Limb (tissue), 2 donors: ENCODE measurements around the gene EXOC2.
A peak's percentile ranks its signal among the peaks of the same experiment; 100 is the strongest.
"Not testable (repeated sequence)": the region's sequence is repeated elsewhere in the genome, so short reads cannot be mapped to it uniquely, and the experiment has no call there.

ENCODE experiments used
- DNase-seq, 2 donors: peaks; one replicate each; pipeline ENCODE4 v3.0.0-alpha.2; 2016; ENCODE audit errors: extremely low spot score in 2 of 2

The EXOC2 gene

DNA sequence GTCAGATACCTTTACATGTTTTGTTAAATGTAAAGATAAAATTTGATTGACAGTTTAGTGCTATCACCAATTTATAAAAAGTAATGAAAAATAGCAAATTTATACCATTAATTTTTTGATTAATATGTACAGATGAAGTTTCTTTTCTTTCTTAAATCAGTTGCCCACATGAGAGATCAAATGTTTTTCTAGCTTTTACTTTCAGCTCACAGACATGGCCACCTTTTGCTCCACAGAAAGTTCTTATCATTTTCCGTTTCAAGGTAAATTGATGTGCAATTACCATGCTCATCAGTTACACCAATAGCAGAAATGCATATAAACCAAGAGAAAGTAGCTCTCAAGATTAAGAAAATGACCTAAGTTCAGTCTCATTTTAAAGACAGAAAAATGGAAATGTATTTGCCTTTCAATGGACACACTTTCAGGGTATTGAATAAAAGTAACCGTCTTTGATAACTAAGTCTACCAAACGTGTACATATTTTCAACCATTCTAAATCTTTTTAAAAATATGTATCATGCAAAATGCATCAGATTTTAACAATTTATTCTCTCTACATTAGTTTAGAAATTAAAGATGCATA is 16.6 kb upstream of the EXOC2 start:
- no peak for DNase-seq

DNA sequence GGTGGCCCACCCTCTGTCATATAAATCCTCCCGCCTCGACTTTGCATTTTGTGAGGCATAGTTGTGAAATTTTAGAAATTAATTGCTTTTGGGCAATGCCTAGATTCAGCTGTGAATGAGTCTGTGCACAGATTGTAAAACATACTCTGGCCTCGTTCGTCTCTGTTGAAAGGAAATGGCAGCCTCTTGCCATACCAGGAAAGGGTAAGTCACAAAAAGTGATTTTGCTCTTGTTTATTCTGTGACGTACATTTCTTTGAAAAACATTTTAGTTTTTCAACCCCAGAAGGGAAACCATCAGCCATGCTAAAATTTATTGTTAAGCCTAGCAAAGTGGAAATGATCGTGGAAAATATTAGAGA is 15.3 kb upstream of the EXOC2 start:
- DNase-seq = no peak

DNA sequence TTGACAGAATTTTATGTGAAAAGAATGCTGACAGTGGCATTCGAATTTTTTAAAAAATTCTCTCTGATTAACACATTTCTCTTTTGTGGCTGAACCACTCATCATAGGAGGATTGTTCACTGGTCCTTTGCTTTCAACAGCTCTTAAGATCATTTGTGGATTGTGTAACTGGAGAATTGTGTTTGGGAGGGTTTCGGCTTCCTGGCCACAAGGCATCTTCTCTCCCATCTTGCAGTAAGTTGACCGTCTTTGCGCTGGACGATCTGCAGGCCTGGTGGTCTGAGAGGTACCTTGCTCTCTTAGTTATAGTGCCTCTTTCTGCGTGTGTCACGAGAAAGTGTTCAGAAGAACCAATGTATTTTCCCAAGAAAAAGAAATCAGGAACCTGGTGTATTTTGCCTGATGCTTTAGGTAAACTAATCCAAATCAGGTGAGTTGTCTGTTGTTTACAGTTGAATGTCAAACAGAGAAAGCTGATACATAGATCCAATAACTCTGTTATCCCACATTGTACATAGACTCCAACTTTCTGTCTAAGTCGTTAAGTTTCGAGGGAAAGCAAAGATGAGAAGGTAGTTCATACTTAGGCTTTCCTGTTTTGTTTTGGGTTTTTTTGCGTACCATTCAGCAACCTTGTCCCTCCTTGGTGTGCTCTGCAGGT is 14.8 kb upstream of the EXOC2 start:
- no peak for DNase-seq

DNA sequence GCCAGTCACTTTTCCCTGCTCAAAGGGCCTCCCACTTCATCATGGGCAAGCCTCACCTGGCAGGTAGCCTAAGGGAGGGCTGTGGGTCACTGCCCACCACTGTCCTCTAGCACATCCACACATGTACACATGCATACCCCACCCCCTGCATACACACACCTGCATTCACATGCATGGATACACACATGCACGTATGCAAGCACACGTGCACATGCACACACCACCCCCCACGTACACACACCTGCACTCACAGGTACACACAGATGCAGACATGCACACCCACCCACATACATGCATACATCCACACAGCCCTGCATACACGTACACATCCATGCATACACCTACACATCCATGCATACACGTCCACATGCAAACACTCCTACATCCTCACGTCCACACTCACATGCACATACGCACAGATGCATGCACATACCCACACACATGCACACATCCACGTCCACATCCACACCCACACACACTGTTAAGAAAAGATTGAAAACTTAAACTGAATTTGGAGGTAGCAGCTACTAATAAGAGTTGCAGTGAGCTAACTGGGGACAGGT is 14.0 kb upstream of the EXOC2 start:
- DNase-seq = no peak

DNA sequence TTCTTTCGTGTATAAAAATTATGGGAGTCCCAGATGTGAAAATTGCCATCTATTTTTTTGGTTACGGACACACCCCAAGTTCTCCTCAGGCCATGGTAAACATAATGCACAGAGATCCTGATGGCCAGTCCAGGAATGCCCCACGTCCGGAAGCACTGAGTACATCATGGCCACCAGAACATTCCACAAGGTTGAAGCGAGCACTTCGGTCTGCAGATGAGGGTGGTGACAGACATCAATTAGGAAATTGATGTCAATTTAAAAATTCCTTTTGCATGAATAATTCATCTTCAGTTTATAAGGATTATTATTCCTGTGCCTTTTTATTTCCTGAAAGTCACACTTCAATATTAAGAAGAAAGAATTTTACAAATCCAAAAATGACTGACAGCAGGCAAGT is 13.2 kb upstream of the EXOC2 start:
- DNase-seq = no peak

DNA sequence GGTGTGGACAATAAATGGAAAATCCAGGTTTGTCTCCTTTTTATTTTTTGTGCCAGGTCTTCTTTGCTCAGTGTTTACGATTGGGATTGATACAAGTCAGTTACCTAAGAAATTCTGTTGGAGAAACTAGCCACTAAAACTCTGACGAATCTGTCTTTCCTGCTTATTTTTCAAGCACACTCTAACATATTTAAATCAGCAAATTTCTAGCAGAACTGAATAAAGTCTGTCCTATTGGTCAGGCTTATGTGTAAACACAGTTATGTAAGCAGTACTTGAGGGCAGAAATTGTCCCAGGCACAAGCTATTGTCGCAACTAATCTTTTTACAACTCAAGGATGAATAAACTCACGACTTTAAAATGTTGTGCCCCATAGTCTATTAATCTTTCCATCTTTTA is 12.1 kb upstream of the EXOC2 start:
- no peak for DNase-seq

DNA sequence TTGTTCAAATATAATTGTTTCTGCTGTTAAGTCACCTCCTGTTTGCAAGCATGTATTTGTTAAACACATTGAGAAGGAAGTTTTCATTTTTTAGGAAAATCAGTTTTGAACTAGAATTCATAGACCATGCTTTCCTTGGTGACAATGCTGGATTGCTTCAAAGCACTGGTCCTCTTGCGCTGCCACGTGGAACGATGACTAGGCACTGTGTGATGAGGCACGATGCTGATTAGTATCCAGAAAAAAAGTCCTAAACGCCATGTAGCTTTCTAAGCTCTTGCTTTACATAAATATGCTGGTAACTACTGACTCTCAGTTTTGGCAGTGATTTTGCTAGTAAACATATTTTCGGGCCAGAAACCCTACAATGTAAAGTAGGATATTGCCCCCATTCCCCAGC is 11.1 kb upstream of the EXOC2 start:
- DNase-seq = no peak

DNA sequence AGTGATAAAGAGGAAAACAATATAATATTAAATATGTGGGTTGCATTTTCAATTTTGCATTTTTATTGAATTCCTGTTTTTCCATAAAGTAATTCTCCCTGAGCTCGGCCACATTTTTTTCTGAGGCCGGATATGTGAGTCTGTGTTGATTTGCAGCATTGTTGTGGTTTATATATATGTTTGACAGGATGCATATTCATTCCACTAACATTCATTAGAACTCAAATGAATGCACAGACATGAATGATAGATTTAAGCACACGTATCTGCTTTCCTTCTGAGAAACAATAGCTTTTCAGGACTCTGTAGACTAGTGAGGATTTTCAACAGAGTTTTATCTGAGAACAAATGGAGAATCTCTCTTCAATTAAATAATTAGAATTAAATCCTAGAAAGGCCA is 10.6 kb upstream of the EXOC2 start:
- DNase-seq = no peak

DNA sequence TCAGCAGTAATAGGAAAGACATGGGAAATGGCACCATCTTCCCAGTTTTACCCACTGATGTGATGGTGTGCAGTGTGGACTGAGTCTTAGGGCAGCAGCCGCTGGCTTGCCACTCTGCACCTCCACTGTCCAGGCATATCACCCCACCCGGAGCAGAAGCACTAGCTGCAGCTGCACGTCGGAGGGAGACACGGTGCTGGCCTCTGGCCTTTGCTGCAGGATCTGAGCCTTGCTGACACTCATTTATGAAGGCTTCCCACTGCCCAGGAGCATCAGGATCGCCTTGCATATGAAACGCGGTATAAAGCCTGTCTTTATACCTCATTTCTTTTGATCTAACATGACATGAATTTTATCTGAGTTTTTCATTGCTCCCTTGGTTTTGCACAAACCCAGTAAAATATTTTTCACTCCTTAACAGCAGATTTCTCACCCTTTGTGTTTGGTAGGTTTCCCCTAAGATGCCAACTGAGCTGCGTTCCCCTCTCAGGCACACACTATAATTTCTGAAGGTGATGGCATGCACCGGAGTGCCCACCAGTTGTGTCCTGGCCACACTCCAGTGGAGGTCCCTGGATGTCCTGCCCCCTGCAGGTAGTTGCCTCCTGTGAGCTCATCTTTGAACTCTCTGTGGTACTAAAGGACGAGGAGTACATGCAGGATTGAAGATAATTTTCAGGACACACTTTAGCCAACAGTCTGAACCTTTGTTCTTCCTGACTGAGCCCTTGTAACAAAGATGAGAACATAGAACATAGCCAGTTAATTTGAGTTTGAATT is 9.0 kb upstream of the EXOC2 start:
- no peak for DNase-seq

DNA sequence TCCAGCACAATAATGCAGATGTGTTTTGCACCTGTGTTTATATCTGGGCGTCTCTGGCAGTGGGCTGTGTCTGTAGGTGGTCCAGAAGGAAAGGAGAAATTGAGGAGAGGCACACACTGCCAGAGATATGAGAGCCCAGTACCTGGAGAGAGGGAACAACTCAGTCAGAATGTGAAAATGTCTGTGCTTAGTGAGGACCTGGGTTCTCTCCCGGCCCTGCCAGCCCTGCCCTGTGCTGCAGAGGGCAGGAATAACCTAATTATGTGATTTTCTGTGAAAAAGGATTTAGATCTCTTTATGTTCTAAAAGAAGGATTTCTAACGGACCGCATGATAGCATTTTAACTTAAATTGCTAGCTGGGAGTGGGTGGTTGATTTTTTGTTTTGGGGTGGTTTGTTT is 8.3 kb upstream of the EXOC2 start:
- DNase-seq = no peak

DNA sequence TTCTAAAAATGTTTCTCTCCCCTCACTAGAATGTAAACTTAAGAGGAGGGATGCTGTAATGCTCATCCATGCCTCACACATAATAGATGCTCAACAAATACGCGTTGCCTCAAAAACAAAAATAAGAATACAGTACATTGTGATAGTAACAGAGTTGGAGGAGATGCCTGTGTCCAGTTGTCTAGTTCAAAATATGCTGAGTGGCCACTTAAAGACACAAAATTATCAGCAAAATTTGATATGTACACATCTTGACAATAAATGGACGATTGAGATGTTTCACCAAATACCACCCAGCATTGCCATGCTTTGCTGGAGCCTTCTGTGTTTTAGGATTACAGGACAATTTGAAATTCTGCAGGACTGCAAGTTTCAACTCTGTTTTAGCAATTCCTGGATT is 7.6 kb upstream of the EXOC2 start:
- no peak for DNase-seq

DNA sequence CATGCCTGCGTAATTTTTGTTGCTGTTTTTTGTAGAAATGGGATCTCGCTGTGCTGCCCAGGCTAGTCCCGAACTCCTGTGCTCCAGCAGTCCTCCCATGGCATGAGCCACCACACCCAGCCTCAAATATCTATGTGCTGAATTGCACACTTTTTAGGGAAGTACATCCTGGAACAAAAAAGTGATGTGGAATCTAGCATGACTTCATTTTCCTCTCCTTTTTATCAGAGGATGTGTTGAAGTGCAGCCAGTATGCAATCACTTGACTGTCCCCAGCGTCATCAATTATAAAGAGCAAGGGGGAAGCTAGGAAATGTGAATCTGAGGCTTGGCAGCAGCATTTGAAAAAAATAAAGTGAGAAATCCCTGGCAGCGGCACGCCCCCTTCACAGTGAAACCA is 6.4 kb upstream of the EXOC2 start:
- DNase-seq = no peak

DNA sequence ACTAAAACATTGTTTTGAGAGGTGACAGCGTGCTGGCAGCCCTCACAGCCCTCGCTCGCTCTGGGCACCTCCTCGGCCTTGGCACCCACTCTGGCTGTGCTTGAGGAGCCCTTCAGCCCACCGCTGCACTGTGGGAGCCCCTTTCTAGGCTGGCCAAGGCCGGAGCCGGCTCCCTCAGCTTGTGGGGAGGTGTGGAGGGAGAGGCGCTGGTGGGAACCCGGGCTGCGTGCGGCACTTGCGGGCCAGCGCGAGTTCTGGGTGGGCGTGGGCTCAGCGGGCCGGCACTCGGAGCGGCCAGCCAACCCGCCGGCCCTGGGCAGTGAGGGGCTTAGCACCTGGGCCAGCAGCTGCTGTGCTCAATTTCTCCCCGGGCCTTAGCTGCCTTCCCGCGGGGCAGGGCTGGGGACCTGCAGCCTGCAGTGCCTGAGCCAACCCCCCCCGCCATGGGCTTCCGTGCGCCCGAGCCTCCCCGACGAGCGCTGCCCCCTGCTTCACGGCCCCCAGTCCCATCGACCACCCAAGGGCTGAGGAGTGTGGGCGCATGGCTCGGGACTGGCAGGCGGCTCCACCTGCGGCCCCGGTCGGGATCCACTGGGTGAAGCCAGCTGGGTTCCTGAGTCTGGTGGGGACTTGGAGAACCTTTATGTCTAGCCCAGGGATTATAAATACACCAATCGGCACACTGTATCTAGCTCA is 1.6 kb upstream of the EXOC2 start:
- DNase-seq = not testable (repeated sequence)

DNA sequence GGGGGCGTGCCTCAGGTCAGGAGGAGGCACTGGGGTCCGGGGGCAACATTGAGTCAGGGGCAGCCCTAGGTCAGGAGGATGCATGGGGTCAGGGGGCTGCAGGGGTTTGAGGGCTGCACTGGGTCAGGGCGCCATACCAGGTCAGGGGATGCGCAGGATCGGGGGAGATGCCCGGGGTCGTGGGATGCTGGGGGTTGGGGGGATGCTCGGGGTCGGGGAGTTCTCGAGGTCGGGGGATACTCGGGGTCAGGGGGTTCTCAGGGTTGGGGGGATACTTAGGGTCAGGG is 727 bp upstream of the EXOC2 start:
- DNase-seq = no peak

DNA sequence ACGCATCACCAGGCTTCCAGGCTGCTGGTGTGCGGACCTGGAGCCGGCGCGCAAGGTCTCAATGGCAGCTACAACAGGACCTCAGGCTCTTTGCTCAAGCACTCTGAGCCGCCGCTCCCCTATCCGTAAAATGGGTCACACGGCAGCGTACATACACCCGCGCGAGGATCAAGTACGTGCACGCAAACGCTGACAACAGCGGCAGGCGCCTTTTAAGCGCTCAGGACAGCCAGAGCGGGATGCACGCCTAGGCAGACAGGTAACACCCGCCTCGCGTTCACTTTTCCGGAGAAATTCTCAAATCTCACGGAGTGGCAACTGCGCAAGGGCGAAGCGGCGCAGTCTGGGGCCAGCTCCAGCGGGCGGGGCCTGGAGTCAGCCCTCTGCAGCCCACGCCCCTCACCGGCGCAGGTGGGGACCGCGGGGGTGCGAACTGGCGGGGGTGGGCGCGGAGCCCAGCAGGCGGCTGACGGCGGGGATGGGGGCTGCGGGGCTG is 535 bp downstream of the EXOC2 start:
- DNase-seq = no peak

DNA sequence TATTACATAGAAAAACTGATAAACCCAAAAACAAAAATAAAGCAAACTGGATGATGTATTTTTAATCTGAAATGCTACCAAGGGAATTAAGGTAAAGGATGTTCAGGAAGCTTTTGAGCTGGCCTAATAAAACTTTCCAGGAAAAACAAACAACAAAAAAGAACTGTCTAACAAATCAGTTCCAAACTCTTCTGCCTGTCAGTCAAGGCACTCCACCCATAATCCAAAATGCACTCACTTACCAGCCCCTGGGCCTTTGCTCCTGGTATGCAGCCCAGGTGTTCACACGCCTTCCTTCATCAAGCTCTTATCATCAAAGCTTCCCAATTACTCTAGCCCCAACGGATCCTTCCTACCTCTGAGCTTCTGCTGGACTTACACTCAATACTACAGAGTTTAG is 3.7 kb downstream of the EXOC2 start:
- no peak for DNase-seq

DNA sequence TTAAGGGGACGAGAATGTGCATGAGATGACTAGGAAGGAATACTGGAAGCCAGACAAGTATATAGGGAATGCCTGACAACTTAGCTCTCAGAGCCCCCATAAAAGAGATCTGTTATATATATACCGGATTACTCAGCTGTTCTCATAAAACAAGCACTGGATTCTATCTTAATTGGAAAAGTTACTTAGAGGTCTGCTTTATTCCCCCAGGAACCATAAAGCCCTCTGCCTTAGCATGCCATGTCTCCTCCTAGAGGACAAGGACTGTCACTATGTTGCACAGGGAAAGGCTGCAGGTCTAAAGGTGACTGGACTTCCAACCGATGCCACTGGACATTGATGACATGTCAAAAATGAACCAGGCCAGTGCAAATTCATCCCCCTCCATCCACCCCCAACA is 6.4 kb downstream of the EXOC2 start:
- DNase-seq = no peak

DNA sequence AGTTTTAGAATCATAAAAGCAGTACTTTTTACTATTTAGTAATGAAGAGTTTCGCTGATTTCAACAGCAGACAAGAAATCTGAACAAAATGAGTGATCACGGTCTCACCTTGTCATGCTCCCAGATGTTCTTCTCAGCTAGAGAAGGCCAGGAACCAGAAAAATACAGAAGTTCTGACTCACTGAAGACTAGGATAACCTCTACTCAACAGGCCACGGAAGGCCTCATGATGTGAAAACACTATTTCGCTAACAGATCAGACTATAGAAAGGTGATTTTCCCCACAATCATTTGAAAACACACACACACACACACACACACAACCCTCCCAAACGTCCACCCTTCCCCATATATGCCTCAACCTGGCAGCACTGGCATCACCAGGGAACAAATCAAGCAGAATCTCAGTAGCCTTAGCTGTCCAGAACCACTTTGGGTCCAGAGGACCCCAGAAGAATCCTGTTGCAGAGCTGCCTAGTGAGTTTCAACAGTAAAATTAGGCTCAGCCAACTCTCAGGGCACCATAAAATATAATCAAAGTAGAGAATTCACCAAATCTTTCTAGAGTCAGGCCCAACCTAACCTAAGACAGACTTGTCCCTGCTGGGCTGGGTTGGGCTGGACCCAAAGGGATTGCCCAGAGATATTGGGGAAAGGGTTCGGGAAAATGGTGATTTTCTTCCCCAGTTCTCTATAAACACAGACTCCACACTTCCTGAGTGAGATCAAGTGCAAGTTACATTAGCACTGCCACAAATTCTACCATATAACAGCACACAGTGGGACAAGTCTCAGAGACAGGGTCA is 7.9 kb downstream of the EXOC2 start:
- DNase-seq = no peak

DNA sequence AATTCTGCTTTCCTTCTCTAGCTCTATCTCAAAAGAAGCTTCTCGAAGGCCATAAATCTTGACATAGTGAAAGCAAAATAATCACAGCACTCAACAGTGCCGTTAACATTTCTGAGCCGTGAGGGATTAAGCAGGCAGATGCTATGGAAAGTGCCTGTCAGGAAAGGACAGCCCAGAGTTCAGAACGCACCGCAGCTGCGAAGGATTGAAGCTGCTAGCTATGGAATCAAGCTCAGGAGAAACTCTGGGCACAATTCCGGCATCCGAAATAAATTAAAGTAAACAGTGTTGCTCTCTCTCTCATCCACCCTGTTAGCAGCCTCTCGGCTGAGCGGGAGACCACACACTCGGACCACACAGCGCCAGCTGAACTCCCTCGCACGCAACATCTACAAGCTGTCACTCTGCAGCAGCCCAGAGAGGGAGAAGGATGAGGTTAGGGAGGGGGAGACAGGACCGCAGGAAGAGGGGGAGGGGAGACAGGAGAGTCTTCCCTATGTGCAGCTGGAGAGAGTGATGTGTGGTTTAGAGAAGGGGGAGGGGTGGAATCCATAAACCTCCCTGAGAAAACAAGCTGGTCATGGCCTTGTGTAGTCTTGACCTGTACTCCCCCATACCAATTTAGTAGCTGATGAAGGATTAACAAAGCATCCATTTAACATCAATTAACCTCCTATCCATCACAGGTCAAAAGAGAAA is 9.0 kb downstream of the EXOC2 start:
- DNase-seq = peak; percentile 65 to 72

DNA sequence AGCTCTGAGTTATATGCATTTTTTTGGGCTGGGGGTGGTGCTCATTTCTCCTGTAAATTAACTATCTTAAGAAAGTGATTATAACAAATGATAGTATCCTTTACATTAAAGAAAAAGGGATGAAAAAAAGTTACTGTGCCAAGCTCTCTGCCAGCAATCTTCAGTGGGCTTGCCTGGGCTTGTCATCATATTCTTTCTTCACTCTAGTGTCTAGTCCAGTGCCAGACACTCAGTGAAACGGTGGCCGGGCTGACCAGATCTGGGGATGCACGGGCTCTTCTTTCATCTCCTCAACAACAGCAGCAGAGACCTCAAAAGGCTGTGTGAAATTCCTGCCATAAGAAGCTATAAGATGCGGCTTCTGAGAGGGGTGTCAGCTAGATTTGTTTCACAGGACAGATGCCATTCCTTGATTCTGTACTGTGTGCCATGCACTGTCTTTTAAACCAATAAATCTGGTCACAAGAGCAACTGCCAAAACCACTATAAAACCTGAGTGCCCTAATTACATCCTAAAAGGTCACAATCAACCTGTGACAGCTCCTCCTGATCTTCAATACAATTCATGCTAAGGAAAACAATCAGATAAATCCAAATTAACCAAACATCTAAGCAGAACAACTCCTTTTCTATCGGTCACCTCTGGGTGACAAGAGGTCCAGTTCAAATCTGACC is 12.1 kb downstream of the EXOC2 start:
- no peak for DNase-seq
